GM21717 (cell line): ENCODE results near the gene BCL7C.
"Not testable (repeated sequence)": the region's sequence is repeated elsewhere in the genome, so short reads cannot be mapped to it uniquely, and the experiment has no call there.

Source experiments
- ATAC-seq: cut with Tn5 transposase; IDR thresholded peaks from one replicate; pipeline ENCODE4 v1.9.1; 2021; ENCODE audit warnings: mild to moderate bottlenecking, moderate library complexity; ENCODE audit not compliant: unreplicated experiment

BCL7C gene

GRCh38 chr16:30870904-30871303 is 23.0 kb downstream of the BCL7C start:
- no peak for ATAC-seq

GRCh38 chr16:30867747-30868146 is 26.1 kb downstream of the BCL7C start:
- ATAC-seq = no peak

- ATAC-seq = no peak
Observed at GRCh38 chr16:30866031-30866430, 27.8 kb downstream of the BCL7C start.

- not testable (repeated sequence) for ATAC-seq
Observed at GRCh38 chr16:30863178-30863577, 30.7 kb downstream of the BCL7C start.

- not testable (repeated sequence) for ATAC-seq
Observed at GRCh38 chr16:30860729-30861128, 33.1 kb downstream of the BCL7C start.

GRCh38 chr16:30858829-30859423 is 35.0 kb downstream of the BCL7C start:
- no peak for ATAC-seq

- ATAC-seq = no peak
Observed at GRCh38 chr16:30858111-30858495, 35.8 kb downstream of the BCL7C start.

- no peak for ATAC-seq
Observed at GRCh38 chr16:30853758-30854157, 40.1 kb downstream of the BCL7C start.

GRCh38 chr16:30850246-30850645 is 43.6 kb downstream of the BCL7C start:
- ATAC-seq = no peak

- no peak for ATAC-seq
Observed at GRCh38 chr16:30846649-30847402, 47.1 kb downstream of the BCL7C start.

GRCh38 chr16:30844671-30845449 is 49.0 kb downstream of the BCL7C start:
- no peak for ATAC-seq

GRCh38 chr16:30844346-30844670 is 49.6 kb downstream of the BCL7C start:
- no peak for ATAC-seq

GRCh38 chr16:30843501-30843900 is 50.4 kb downstream of the BCL7C start:
- no peak for ATAC-seq

- no peak for ATAC-seq
Observed at GRCh38 chr16:30842971-30843370, 50.9 kb downstream of the BCL7C start.

GRCh38 chr16:30841332-30841731 is 52.5 kb downstream of the BCL7C start:
- ATAC-seq = no peak

GRCh38 chr16:30840611-30841010 is 53.3 kb downstream of the BCL7C start:
- no peak for ATAC-seq

- no peak for ATAC-seq
Observed at GRCh38 chr16:30839523-30840227, 54.2 kb downstream of the BCL7C start.

GRCh38 chr16:30838876-30839471 is 54.9 kb downstream of the BCL7C start:
- ATAC-seq = no peak

- ATAC-seq = no peak
Observed at GRCh38 chr16:30837904-30838303, 56.0 kb downstream of the BCL7C start.
